GM21526 (cell line): ENCODE data around the gene MYEOV.
A peak's percentile ranks its signal among the peaks of the same experiment; 100 is the strongest.

ENCODE experiments used
- ATAC-seq: cut with Tn5 transposase; IDR thresholded peaks from one replicate; pipeline ENCODE4 v1.9.1; 2021; ENCODE audit warnings: moderate library complexity; ENCODE audit not compliant: unreplicated experiment, low FRiP score

The MYEOV gene

GRCh38 chr11:69285766-69286165, 8.2 kb upstream of the MYEOV start:
- ATAC-seq: no peak

- no peak for ATAC-seq
Measured at GRCh38 chr11:69286374-69287371, 7.3 kb upstream of the MYEOV start.

- no peak for ATAC-seq
Measured at GRCh38 chr11:69287968-69288882, 5.7 kb upstream of the MYEOV start.

- ATAC-seq: no peak
Measured at GRCh38 chr11:69288883-69289242, 5.1 kb upstream of the MYEOV start.

GRCh38 chr11:69290806-69291205, 3.1 kb upstream of the MYEOV start:
- no peak for ATAC-seq

GRCh38 chr11:69291459-69292110, 2.4 kb upstream of the MYEOV start:
- ATAC-seq: no peak

- no peak for ATAC-seq
Measured at GRCh38 chr11:69292221-69292648, 1.7 kb upstream of the MYEOV start.

- no peak for ATAC-seq
Measured at GRCh38 chr11:69293087-69293486, 868 bp upstream of the MYEOV start.

GRCh38 chr11:69294571-69295078, 670 bp downstream of the MYEOV start:
- ATAC-seq: no peak

GRCh38 chr11:69295079-69295994, 1.4 kb downstream of the MYEOV start:
- ATAC-seq: no peak

GRCh38 chr11:69295995-69296889, 2.3 kb downstream of the MYEOV start:
- no peak for ATAC-seq

GRCh38 chr11:69296890-69297786, 3.2 kb downstream of the MYEOV start:
- peak; percentile 41 for ATAC-seq

- no peak for ATAC-seq
Measured at GRCh38 chr11:69297787-69298266, 3.9 kb downstream of the MYEOV start.

- ATAC-seq: no peak
Measured at GRCh38 chr11:69298267-69299022, 4.5 kb downstream of the MYEOV start.

GRCh38 chr11:69299023-69299461, 5.1 kb downstream of the MYEOV start:
- no peak for ATAC-seq

GRCh38 chr11:69299572-69299971, 5.6 kb downstream of the MYEOV start:
- no peak for ATAC-seq
